PC-9 (cell line): ENCODE results near the gene FAM163A. TPM values are rescaled to one million over a fixed set of nuclear protein-coding genes. Genes with fewer than 3 reads are reported as not detected.

Experiments
- BruUV-seq: library from RNA; stranded (reverse); fragments of 400-500 nt; replicated peaks from 2 replicates; lab custom pipeline; 2021; lab: Mats Ljungman, UMichigan
- CTCF ChIA-PET: fragments of 300-600 bp; sonication (Branson Sonifier 250); formaldehyde crosslinking; loops from one replicate; lab custom pipeline; 2022; ENCODE audit warnings: antibody characterized with exemption; lab: Charles Lee
- POLR2A ChIA-PET: fragments of 300-600 bp; sonication (Branson Sonifier 250); formaldehyde crosslinking; loops from one replicate; lab custom pipeline; 2022; ENCODE audit warnings: antibody characterized with exemption; ENCODE audit not compliant: unreplicated experiment; lab: Charles Lee
- DNase-seq, 2 experiments: peaks; one replicate each; pipeline versions ENCODE4 v3.0.0 to v3.0.0-alpha.2; 2015 to 2022; ENCODE audit warnings: mixed read lengths in 1 of 2
- H2AFZ ChIP-seq: fragments of 200-600 bp; sonication (generic); 2 replicates; pipeline ENCODE4 v1.8.1; 2017; ENCODE audit warnings: antibody characterized with exemption
- H3F3A ChIP-seq: fragments of 200-600 bp; sonication (generic); 2 replicates; pipeline ENCODE4 v1.8.1; 2017; ENCODE audit warnings: antibody characterized with exemption, mild to moderate bottlenecking, low read depth; ENCODE audit not compliant: insufficient read depth
- H3K27ac ChIP-seq: fragments of 200-600 bp; sonication (generic); 2 replicates; pipeline ENCODE4 v1.6.1; 2016; ENCODE audit warnings: mixed run types
- H3K27me3 ChIP-seq: fragments of 200-600 bp; sonication (generic); 2 replicates; pipeline ENCODE4 v1.6.1; 2016; ENCODE audit warnings: low read depth, mixed run types; ENCODE audit not compliant: insufficient read depth
- H3K36me3 ChIP-seq: fragments of 200-600 bp; sonication (generic); 2 replicates; pipeline ENCODE4 v1.6.1; 2016; ENCODE audit warnings: low read depth, mixed run types
- H3K4me1 ChIP-seq: fragments of 200-600 bp; sonication (generic); replicated peaks from 2 replicates; pipeline ENCODE4 v1.6.1; 2016; ENCODE audit warnings: mixed run types; ENCODE audit not compliant: insufficient read depth
- H3K4me2 ChIP-seq: fragments of 200-600 bp; sonication (generic); 2 replicates; pipeline ENCODE4 v1.6.1; 2017; ENCODE audit warnings: mixed run types
- H3K4me3 ChIP-seq: fragments of 200-600 bp; sonication (generic); 2 replicates; pipeline ENCODE4 v1.6.1; 2016; ENCODE audit warnings: mixed run types
- H3K79me2 ChIP-seq: fragments of 200-600 bp; sonication (generic); 2 replicates; pipeline ENCODE4 v1.6.1; 2017; ENCODE audit warnings: low read depth, mixed run types
- H3K9me2 ChIP-seq: fragments of 200-600 bp; sonication (generic); 2 replicates; pipeline ENCODE4 v1.8.1; 2017; ENCODE audit warnings: mild to moderate bottlenecking; ENCODE audit not compliant: insufficient read depth
- H3K9me3 ChIP-seq: fragments of 200-600 bp; sonication (generic); 2 replicates; pipeline ENCODE4 v1.8.1; 2016; ENCODE audit warnings: low read depth; ENCODE audit not compliant: insufficient read depth
- H4K20me1 ChIP-seq: fragments of 200-600 bp; sonication (generic); 2 replicates; pipeline ENCODE4 v1.8.1; 2017; ENCODE audit not compliant: insufficient read depth
- EZH2 ChIP-seq: fragments of 200-600 bp; sonication (generic); IDR thresholded peaks from 2 replicates; pipeline ENCODE4 v1.8.0; 2017; ENCODE audit warnings: antibody characterized with exemption, low read depth
- intact Hi-C: fragments of 100-400 bp; cut with micrococcal nuclease; formaldehyde crosslinking; loops from one replicate; pipeline ENCODE4 v1.10.0; 2022; ENCODE audit not compliant: unreplicated experiment
- total RNA-seq: library from RNA; stranded (reverse); gene quantifications from 2 replicates; pipeline ENCODE4 v1.2.3, GENCODE V29; 2021
- TF ChIP-seq, protein P1 (sequence below): fragments of 200-600 bp; sonication (generic); conservative IDR thresholded peaks from 2 replicates; pipeline ENCODE4 v1.6.1; 2017; ENCODE audit warnings: mixed run types, antibody characterized with exemption, mild to moderate bottlenecking, moderate library complexity

Gene FAM163A
- total RNA-seq, 1 experiment from 2014 or later = not detected

DNA sequence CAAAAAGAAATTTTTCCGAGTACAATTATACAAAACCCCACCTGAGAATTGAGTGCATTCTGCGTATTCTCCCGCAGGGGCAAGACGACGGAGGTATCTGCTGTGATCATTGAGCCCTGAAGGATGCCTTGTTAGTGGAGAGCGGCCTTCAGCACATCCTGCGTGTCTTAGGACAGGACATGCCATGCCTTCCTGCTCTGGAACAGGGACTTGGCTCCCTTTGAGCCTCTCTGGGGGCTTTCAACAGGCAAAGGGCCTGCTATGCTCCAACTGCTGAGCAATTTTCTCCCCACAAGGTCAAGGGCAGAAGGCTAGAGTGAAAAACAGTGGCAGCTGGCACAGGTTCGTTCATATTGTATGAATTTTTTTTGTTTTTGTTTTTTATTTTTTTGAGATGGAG, 82.1 kb downstream of the FAM163A start:
- Histone ChIP-seq H3K27ac (no peak overlapping the region), H3K27me3 (peaks cover 7% of the 10 kb centered on the region; the same call in 1 of the 2 replicates), H3K9me2 (no peaks in the 10 kb centered on the region), H2AFZ (no peak overlapping the region), H3K4me2 (no peak overlapping the region), H3K4me1 (no peaks in the 10 kb centered on the region), H3K36me3 (no peaks in the 10 kb centered on the region), H3K4me3 (no peak overlapping the region), H3K79me2 (no peaks in the 10 kb centered on the region), H3K9me3 (no peaks in the 10 kb centered on the region), H3F3A (no peaks in the 10 kb centered on the region), H4K20me1 (no peaks in the 10 kb centered on the region)
- ChIA-PET POLR2A (no interaction called here), CTCF (interaction anchor here (0.6 kb wide), 1 partner anchor 342 kb away, joined by 5 read pairs; no protein-coding TSS in a partner anchor)
- intact Hi-C loops = no loop called here
- no TSS peak for BruUV-seq
- TF ChIP-seq EZH2 = no peak
- TF ChIP-seq, protein P1, sequence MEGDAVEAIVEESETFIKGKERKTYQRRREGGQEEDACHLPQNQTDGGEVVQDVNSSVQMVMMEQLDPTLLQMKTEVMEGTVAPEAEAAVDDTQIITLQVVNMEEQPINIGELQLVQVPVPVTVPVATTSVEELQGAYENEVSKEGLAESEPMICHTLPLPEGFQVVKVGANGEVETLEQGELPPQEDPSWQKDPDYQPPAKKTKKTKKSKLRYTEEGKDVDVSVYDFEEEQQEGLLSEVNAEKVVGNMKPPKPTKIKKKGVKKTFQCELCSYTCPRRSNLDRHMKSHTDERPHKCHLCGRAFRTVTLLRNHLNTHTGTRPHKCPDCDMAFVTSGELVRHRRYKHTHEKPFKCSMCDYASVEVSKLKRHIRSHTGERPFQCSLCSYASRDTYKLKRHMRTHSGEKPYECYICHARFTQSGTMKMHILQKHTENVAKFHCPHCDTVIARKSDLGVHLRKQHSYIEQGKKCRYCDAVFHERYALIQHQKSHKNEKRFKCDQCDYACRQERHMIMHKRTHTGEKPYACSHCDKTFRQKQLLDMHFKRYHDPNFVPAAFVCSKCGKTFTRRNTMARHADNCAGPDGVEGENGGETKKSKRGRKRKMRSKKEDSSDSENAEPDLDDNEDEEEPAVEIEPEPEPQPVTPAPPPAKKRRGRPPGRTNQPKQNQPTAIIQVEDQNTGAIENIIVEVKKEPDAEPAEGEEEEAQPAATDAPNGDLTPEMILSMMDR = no peak
- DNase-seq = no peak

DNA sequence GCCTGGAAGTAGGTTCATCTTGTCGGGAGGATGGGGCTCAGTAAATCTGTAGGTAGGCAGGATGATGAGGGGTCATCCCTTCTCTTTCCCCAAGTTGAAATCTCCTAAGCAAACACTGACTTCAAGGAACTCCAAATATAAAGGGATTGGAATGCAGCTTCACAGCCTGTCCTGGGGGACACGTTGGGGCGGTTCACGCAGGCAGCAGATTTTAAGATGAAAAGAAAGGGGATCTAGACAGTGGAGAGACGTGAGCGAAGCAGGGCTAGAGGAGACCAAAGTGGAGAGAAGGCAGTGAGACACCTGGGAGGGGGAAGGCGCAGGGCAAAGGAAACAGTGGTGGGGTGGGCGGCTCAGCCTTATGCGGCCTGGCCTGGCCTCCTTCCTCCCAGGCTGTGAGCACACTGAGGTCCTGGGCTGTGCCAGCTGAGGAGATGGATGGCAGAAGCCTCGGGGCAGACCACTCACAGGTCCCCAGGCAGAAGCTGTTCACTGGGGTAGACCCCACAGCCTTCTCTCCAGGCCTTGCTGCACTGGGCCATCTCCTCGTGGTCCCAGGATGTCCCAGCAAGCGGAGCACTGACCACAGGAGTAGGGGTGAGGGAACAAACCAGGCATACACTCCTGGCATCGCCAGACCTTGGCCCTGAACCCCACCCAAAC, 82.8 kb downstream of the FAM163A start:
- Histone ChIP-seq H4K20me1 (no peaks in the 10 kb centered on the region), H3F3A (no peaks in the 10 kb centered on the region), H3K4me2 (no peak overlapping the region), H2AFZ (no peak overlapping the region), H3K4me1 (0 out of 2 replicates have a peak, but pooled peaks cover under 1% of the 10 kb centered on the region), H3K36me3 (no peaks in the 10 kb centered on the region), H3K27me3 (peaks cover 7% of the 10 kb centered on the region; the same call in 1 of the 2 replicates), H3K9me2 (no peaks in the 10 kb centered on the region), H3K27ac (no peak overlapping the region), H3K4me3 (no peak overlapping the region), H3K79me2 (no peaks in the 10 kb centered on the region), H3K9me3 (no peaks in the 10 kb centered on the region)
- POLR2A ChIA-PET = no interaction called here
- TF ChIP-seq, protein P1 = no peak
- TF ChIP-seq EZH2 = no peak
- no TSS peak for BruUV-seq
- CTCF ChIA-PET = no interaction called here
- intact Hi-C loops = no loop called here
- no peak for DNase-seq

DNA sequence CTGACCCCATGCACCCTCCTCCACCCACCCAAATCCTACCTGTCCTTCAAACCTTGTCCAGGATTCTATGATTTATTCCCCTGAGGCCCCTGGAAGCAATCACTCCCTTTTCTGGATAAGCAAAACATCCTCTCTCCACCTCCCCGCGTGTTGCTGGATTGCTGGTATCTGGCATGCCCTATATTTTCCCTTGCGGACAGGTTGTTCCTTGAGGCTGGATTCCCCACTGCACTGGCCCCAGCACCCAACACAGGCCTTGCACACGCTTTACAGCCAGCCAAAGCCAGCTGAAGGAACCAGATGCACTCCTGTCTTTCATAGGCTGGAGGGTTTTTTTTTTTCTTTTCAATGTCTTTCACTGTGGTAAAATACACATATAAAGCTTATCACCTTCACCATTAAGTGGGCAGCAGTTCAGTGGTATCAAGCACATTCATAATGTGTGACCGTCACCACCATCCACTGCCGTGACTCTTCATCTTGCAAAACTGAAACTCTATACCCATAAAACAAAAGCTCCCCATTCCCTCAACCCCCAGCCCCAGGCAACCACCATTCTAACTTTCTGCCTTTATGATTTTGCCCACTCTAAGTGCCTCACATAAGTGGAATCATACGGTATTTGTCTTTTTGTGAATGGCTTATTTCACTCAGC, 83.7 kb downstream of the FAM163A start:
- POLR2A ChIA-PET = no interaction called here
- CTCF ChIA-PET = no interaction called here
- H2AFZ ChIP-seq = no peak overlapping the region
- no peaks in the 10 kb centered on the region for H4K20me1 ChIP-seq
- H3K27ac ChIP-seq = no peak overlapping the region
- 0 out of 2 replicates have a peak, but pooled peaks cover 3% of the 10 kb centered on the region for H3K4me1 ChIP-seq
- H3K4me3 ChIP-seq = no peak overlapping the region
- no peaks in the 10 kb centered on the region for H3K9me2 ChIP-seq
- TF ChIP-seq, protein P1 = no peak
- no peak for TF ChIP-seq EZH2
- no TSS peak for BruUV-seq
- no peaks in the 10 kb centered on the region for H3K79me2 ChIP-seq
- H3K9me3 ChIP-seq = no peaks in the 10 kb centered on the region
- peaks cover 7% of the 10 kb centered on the region; the same call in 1 of the 2 replicates for H3K27me3 ChIP-seq
- intact Hi-C loops = no loop called here
- DNase-seq = no peak
- no peaks in the 10 kb centered on the region for H3K36me3 ChIP-seq
- H3K4me2 ChIP-seq = no peak overlapping the region
- H3F3A ChIP-seq = no peaks in the 10 kb centered on the region
